CD4-positive, alpha-beta T cell (primary cell): ENCODE results near the gene AUTS2. TPM values are rescaled to one million over a fixed set of nuclear protein-coding genes. Genes with fewer than 3 reads are reported as not detected.

Source experiments
- ATAC-seq: fragments of 200-7000 bp; cut with Tn5 transposase; one replicate; pipeline ENCODE4 v1.10.0; 2022; ENCODE audit warnings: mild to moderate bottlenecking; ENCODE audit not compliant: poor library complexity
- CTCF ChIA-PET: fragments of 350-600 bp; sonication (Branson Sonifier 250); formaldehyde crosslinking; loops from one replicate; lab custom pipeline; 2021; ENCODE audit warnings: antibody characterized with exemption, inconsistent platforms; lab: Charles Lee
- POLR2A ChIA-PET: fragments of 350-600 bp; sonication (Branson Sonifier 250); formaldehyde crosslinking; loops from one replicate; lab custom pipeline; 2021; ENCODE audit warnings: antibody characterized with exemption, inconsistent platforms; lab: Charles Lee
- DNase-seq, 14 experiments: peaks; one replicate each; pipeline ENCODE4 v3.0.0-alpha.2; 2013 to 2020; ENCODE audit warnings: mixed read lengths in 2 of 14
- H3K27ac ChIP-seq, 2 donors: one replicate each; pipeline versions ENCODE4 v1.5.1 to v1.7.0; 2013; ENCODE audit warnings: low read length in 2 of 2, low read depth in 1 of 2, mild to moderate bottlenecking in 1 of 2
- H3K27me3 ChIP-seq, 2 experiments: 1 replicate in 1 of 2; 2 replicates in 1 of 2; pipeline versions ENCODE4 v1.6.1 to v1.7.0; 2013; ENCODE audit warnings: low read length in 2 of 2, control low read depth in 1 of 2, mild to moderate bottlenecking in 1 of 2, moderate library complexity in 1 of 2; ENCODE audit not compliant: insufficient read depth in 2 of 2, control insufficient read depth in 1 of 2
- H3K36me3 ChIP-seq: one replicate; pipeline ENCODE4 v1.6.1; 2013; ENCODE audit warnings: low read length, control low read depth; ENCODE audit not compliant: insufficient read depth
- H3K4me1 ChIP-seq: one replicate; pipeline ENCODE4 v1.6.1; 2013; ENCODE audit warnings: low read length, control low read depth; ENCODE audit not compliant: insufficient read depth
- H3K4me3 ChIP-seq: one replicate; pipeline ENCODE4 v1.5.1; 2013; ENCODE audit warnings: mild to moderate bottlenecking, low read length, moderate library complexity
- H3K9me3 ChIP-seq, 2 experiments: 1 replicate in 1 of 2; 2 replicates in 1 of 2; pipeline versions ENCODE4 v1.6.1 to v1.7.0; 2013; ENCODE audit warnings: low read length in 2 of 2, mild to moderate bottlenecking in 2 of 2, control low read depth in 1 of 2, moderate library complexity in 1 of 2; ENCODE audit not compliant: control insufficient read depth in 1 of 2, insufficient read depth in 1 of 2
- H3K27ac Mint-ChIP-seq: one replicate; pipeline ENCODE4 v1.8.0; 2020; ENCODE audit warnings: mixed read lengths
- H3K27me3 Mint-ChIP-seq: one replicate; pipeline ENCODE4 v1.8.0; 2021; ENCODE audit warnings: mixed read lengths
- H3K36me3 Mint-ChIP-seq: one replicate; pipeline ENCODE4 v1.8.0; 2021; ENCODE audit warnings: low read depth, mixed read lengths
- H3K4me1 Mint-ChIP-seq: one replicate; pipeline ENCODE4 v1.8.0; 2021; ENCODE audit warnings: low read depth, mixed read lengths
- H3K4me3 Mint-ChIP-seq: one replicate; pipeline ENCODE4 v1.8.0; 2020; ENCODE audit warnings: mild to moderate bottlenecking, mixed read lengths
- H3K9me3 Mint-ChIP-seq: one replicate; pipeline ENCODE4 v1.8.0; 2020; ENCODE audit warnings: mixed read lengths
- intact Hi-C, 2 experiments: fragments of 100-400 bp; cut with DNase I in 1 of 2; cut with micrococcal nuclease in 1 of 2; formaldehyde crosslinking; loops; one replicate each; pipeline versions ENCODE4 v1.15.1 to v1.9.0; 2023 to 2025; cut with DNase I, micrococcal nuclease
- total RNA-seq, 174 experiments: library from RNA in 2 of 174; stranded (reverse) in 2 of 174; gene quantifications; one replicate each; pipeline ENCODE4 v1.2.3 and lab custom pipeline; 2021 to 2026
- TF ChIP-seq, protein P1 (sequence below): fragments of 200-600 bp; IDR thresholded peaks from one replicate; pipeline ENCODE4 v1.8.0; 2022; ENCODE audit warnings: antibody characterized with exemption, mild to moderate bottlenecking

The AUTS2 gene
- total RNA-seq, 2 experiments from 2014 or later: 43.6 to 47.6 TPM

DNA sequence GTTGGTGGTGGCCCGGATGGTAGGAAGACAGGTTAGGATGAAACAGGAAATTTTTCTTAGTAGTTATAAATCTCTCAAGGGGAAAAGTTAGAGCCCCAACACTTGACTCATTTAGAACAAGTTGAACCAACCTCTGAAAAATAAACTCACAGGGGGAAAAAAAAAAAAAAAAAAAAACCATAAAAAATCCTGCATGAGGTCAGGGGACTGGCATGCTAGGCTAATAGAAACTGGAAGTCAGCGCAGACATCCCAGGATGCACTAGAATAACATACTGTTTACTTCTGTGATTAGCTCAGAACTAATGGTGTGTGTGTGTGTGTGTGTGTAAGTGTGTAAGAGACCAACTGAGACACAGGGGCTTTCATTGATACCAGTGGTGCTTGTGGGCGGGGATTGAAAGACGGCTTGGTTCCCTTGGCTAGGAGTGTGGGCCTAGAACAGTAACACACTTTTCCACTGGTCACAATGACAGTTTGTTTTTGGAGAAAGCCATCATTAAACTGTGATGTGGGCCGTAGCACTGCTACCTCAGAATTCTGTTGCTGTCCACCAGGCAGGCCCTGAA, 1042.1 kb downstream of the AUTS2 start:
- intact Hi-C loops: no loop called here
- Histone ChIP-seq H3K27me3 (no peaks in the 10 kb centered on the region), H3K9me3 (peaks cover 0 to 3% of the 10 kb centered on the region in 2 experiments), H3K36me3 (no peaks in the 10 kb centered on the region), H3K4me3 (no peak overlapping the region), H3K27ac (no peak overlapping the region), H3K4me1 (no peaks in the 10 kb centered on the region)
- H3K9me3 Mint-ChIP-seq: no peaks in the 10 kb centered on the region
- no peaks in the 10 kb centered on the region for H3K27me3 Mint-ChIP-seq
- ChIA-PET POLR2A (interaction anchor here (0.6 kb wide), 1 partner anchor 1146 kb away, joined by 3 read pairs; no protein-coding TSS in a partner anchor), CTCF (no interaction called here)
- no peaks in the 10 kb centered on the region for H3K4me1 Mint-ChIP-seq
- ATAC-seq (no peak), DNase-seq (no peak)
- TF ChIP-seq, protein P1, sequence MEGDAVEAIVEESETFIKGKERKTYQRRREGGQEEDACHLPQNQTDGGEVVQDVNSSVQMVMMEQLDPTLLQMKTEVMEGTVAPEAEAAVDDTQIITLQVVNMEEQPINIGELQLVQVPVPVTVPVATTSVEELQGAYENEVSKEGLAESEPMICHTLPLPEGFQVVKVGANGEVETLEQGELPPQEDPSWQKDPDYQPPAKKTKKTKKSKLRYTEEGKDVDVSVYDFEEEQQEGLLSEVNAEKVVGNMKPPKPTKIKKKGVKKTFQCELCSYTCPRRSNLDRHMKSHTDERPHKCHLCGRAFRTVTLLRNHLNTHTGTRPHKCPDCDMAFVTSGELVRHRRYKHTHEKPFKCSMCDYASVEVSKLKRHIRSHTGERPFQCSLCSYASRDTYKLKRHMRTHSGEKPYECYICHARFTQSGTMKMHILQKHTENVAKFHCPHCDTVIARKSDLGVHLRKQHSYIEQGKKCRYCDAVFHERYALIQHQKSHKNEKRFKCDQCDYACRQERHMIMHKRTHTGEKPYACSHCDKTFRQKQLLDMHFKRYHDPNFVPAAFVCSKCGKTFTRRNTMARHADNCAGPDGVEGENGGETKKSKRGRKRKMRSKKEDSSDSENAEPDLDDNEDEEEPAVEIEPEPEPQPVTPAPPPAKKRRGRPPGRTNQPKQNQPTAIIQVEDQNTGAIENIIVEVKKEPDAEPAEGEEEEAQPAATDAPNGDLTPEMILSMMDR: no peak
- no peak overlapping the region for H3K27ac Mint-ChIP-seq
- H3K4me3 Mint-ChIP-seq: no peak overlapping the region
- no peaks in the 10 kb centered on the region for H3K36me3 Mint-ChIP-seq

GRCh38 chr7:70641882-70642281, 1043.6 kb downstream of the AUTS2 start:
- Mint-ChIP-seq H3K27ac (no peak overlapping the region), H3K27me3 (no peaks in the 10 kb centered on the region), H3K36me3 (no peaks in the 10 kb centered on the region), H3K4me1 (no peaks in the 10 kb centered on the region), H3K4me3 (no peak overlapping the region), H3K9me3 (no peaks in the 10 kb centered on the region)
- Histone ChIP-seq H3K36me3 (no peaks in the 10 kb centered on the region), H3K27ac (no peak overlapping the region), H3K27me3 (no peaks in the 10 kb centered on the region), H3K4me3 (no peak overlapping the region), H3K9me3 (peaks cover 0 to 8% of the 10 kb centered on the region in 2 experiments), H3K4me1 (peaks cover 4% of the 10 kb centered on the region)
- POLR2A ChIA-PET: no interaction called here
- CTCF ChIA-PET: no interaction called here
- TF ChIP-seq, protein P1: no peak
- intact Hi-C loops: no loop called here
- DNase-seq: no peak
- no peak for ATAC-seq

GRCh38 chr7:70645279-70645678, 1047.0 kb downstream of the AUTS2 start:
- ChIA-PET CTCF (no interaction called here), POLR2A (no interaction called here)
- Histone ChIP-seq H3K4me1 (peaks cover 37% of the 10 kb centered on the region), H3K27ac (no peak overlapping the region), H3K36me3 (no peaks in the 10 kb centered on the region), H3K9me3 (peaks cover 0 to 12% of the 10 kb centered on the region in 2 experiments), H3K27me3 (no peaks in the 10 kb centered on the region), H3K4me3 (no peak overlapping the region)
- no peak for DNase-seq
- intact Hi-C loops: loop anchor here in 1 of 2 experiments (5.0 kb wide), 1 partner anchor 47 kb away; no protein-coding TSS in a partner anchor
- Mint-ChIP-seq H3K36me3 (no peaks in the 10 kb centered on the region), H3K27ac (no peak overlapping the region), H3K4me3 (no peak overlapping the region), H3K27me3 (no peaks in the 10 kb centered on the region), H3K4me1 (peaks cover 18% of the 10 kb centered on the region), H3K9me3 (no peaks in the 10 kb centered on the region)
- TF ChIP-seq, protein P1: no peak
- no peak for ATAC-seq
